Neural progenitor cell (in vitro differentiated cells): Measurements from ENCODE around the gene PRODH. TPM values are rescaled to one million over a fixed set of nuclear protein-coding genes. Genes with fewer than 3 reads are reported as not detected.
A peak's percentile ranks its signal among the peaks of the same experiment; 100 is the strongest.
"Not testable (repeated sequence)": the region's sequence is repeated elsewhere in the genome, so short reads cannot be mapped to it uniquely, and the experiment has no call there.

Source experiments
- DNase-seq: peaks from one replicate; pipeline ENCODE4 v3.0.0-alpha.2; 2016; ENCODE audit warnings: low spot score
- H2AFZ ChIP-seq: fragments of 200-600 bp; sonication (generic); replicated peaks from 2 replicates; pipeline ENCODE4 v1.6.1; 2016; ENCODE audit warnings: antibody characterized with exemption
- H3F3A ChIP-seq: fragments of 200-600 bp; sonication (generic); 2 replicates; pipeline ENCODE4 v1.6.1; 2016; ENCODE audit warnings: antibody characterized with exemption, low read depth
- H3K27ac ChIP-seq: fragments of 200-600 bp; sonication (generic); 2 replicates; pipeline ENCODE4 v1.5.1; 2016; ENCODE audit warnings: mild to moderate bottlenecking
- H3K27me3 ChIP-seq: fragments of 200-600 bp; sonication (generic); 2 replicates; pipeline ENCODE4 v1.6.1; 2016; ENCODE audit warnings: mild to moderate bottlenecking, moderate library complexity
- H3K36me3 ChIP-seq: fragments of 200-600 bp; sonication (generic); 2 replicates; pipeline ENCODE4 v1.5.1; 2016
- H3K4me1 ChIP-seq: fragments of 200-600 bp; sonication (generic); 2 replicates; pipeline ENCODE4 v1.6.1; 2016; ENCODE audit warnings: mixed run types
- H3K4me2 ChIP-seq: fragments of 200-600 bp; sonication (generic); 2 replicates; pipeline ENCODE4 v1.6.1; 2016
- H3K4me3 ChIP-seq: fragments of 200-600 bp; sonication (generic); 2 replicates; pipeline ENCODE4 v1.5.1; 2016
- H3K79me2 ChIP-seq: fragments of 200-600 bp; sonication (generic); 2 replicates; pipeline ENCODE4 v1.6.1; 2016; ENCODE audit warnings: low read depth
- H3K9ac ChIP-seq: fragments of 200-600 bp; sonication (generic); 2 replicates; pipeline ENCODE4 v1.6.1; 2016
- H3K9me3 ChIP-seq: fragments of 200-600 bp; sonication (generic); 2 replicates; pipeline ENCODE4 v1.5.1; 2016; ENCODE audit warnings: low read depth
- H4K20me1 ChIP-seq: fragments of 200-600 bp; sonication (generic); 2 replicates; pipeline ENCODE4 v1.6.1; 2016; ENCODE audit warnings: low read depth
- H3K27ac Mint-ChIP-seq: 3 replicates; pipeline ENCODE4 v1.8.0; 2021; ENCODE audit warnings: mixed read lengths
- H3K27me3 Mint-ChIP-seq: 2 replicates; pipeline ENCODE4 v1.8.0; 2022; ENCODE audit warnings: low read depth, mild to moderate bottlenecking, inconsistent platforms, moderate library complexity, mixed read lengths; ENCODE audit not compliant: insufficient read depth
- H3K36me3 Mint-ChIP-seq: 3 replicates; pipeline ENCODE4 v1.8.0; 2021; ENCODE audit warnings: mixed read lengths
- H3K4me1 Mint-ChIP-seq: 3 replicates; pipeline ENCODE4 v1.8.0; 2021; ENCODE audit warnings: mixed read lengths
- H3K4me3 Mint-ChIP-seq: 3 replicates; pipeline ENCODE4 v1.8.0; 2021; ENCODE audit warnings: mild to moderate bottlenecking, moderate library complexity, mixed read lengths
- H3K9me3 Mint-ChIP-seq: 3 replicates; pipeline ENCODE4 v1.8.0; 2020; ENCODE audit warnings: mixed read lengths
- CTCF ChIP-seq: fragments of 200-600 bp; sonication (generic); IDR thresholded peaks from 2 replicates; pipeline ENCODE4 v1.5.1; 2017; ENCODE audit warnings: antibody characterized with exemption, mild to moderate bottlenecking
- EZH2 ChIP-seq: fragments of 200-600 bp; sonication (generic); IDR thresholded peaks from 2 replicates; pipeline ENCODE4 v1.6.1; 2017; ENCODE audit warnings: antibody characterized with exemption, mild to moderate bottlenecking, moderate library complexity
- EZH2phosphoT487 ChIP-seq: fragments of 200-600 bp; sonication (generic); IDR thresholded peaks from 2 replicates; pipeline ENCODE4 v1.6.1; 2017; ENCODE audit warnings: antibody characterized with exemption
- total RNA-seq: library from RNA; depleted of rRNA; stranded (reverse); fragments of >200 nt; gene quantifications from 2 replicates; pipeline ENCODE4 v1.2.3, GENCODE V29; 2015; ENCODE audit warnings: low replicate concordance

The PRODH gene
- total RNA-seq, 1 donor from 2014 or later: 9.3 TPM

GRCh38 chr22:18888115-18888514 is 48.0 kb downstream of the PRODH start:
- Mint-ChIP-seq H3K9me3 (peaks cover 2% of the 10 kb centered on the region), H3K4me1 (no peaks in the 10 kb centered on the region), H3K27ac (no peak overlapping the region), H3K27me3 (no peaks in the 10 kb centered on the region), H3K36me3 (no peaks in the 10 kb centered on the region), H3K4me3 (no peak overlapping the region)
- H3K4me2 ChIP-seq: no peak overlapping the region
- no peaks in the 10 kb centered on the region for H3K36me3 ChIP-seq
- no peak overlapping the region for H3K4me3 ChIP-seq
- TF ChIP-seq EZH2phosphoT487 (no peak), CTCF (no peak), EZH2 (no peak)
- H3K79me2 ChIP-seq: no peaks in the 10 kb centered on the region
- no peak overlapping the region for H3K9ac ChIP-seq
- H3K4me1 ChIP-seq: no peaks in the 10 kb centered on the region
- H2AFZ ChIP-seq: no peak overlapping the region
- peaks cover 8% of the 10 kb centered on the region for H3F3A ChIP-seq
- H3K9me3 ChIP-seq: no peaks in the 10 kb centered on the region
- DNase-seq: no peak
- no peak overlapping the region for H3K27ac ChIP-seq
- H4K20me1 ChIP-seq: no peaks in the 10 kb centered on the region
- H3K27me3 ChIP-seq: no peaks in the 10 kb centered on the region

DNA sequence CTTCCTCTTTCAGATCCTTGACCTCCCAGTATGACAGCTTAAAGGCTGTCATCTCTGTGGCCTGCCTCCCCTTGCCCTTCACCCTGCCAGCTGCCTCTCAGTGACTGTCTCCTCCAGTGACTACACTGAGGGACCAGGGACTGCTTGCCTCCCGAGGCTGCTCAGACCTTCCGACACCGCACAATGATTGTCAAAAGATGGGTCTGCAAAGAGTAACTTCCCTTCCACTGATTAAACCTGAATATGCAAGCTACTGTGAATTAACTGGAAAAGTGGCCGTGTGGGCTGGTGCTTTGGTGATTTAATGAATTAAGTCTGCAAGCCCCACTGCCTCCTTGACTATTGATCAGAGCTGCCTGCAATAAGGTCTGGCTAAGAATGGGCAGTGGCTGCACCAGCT is 51.6 kb downstream of the PRODH start:
- H3K9ac ChIP-seq: not testable (repeated sequence)

GRCh38 chr22:18881260-18881659 is 54.8 kb downstream of the PRODH start:
- H2AFZ ChIP-seq, H4K20me1 ChIP-seq, H3K27me3 ChIP-seq: not testable (repeated sequence)

More for the DNA sequence above, 51.6 kb downstream of the PRODH start:
- H3F3A ChIP-seq, H3K9me3 Mint-ChIP-seq, H3K27ac Mint-ChIP-seq, H3K27ac ChIP-seq, H3K9me3 ChIP-seq, H3K4me2 ChIP-seq, H3K4me1 Mint-ChIP-seq, H2AFZ ChIP-seq, H4K20me1 ChIP-seq, H3K36me3 ChIP-seq, H3K36me3 Mint-ChIP-seq, H3K79me2 ChIP-seq, H3K4me1 ChIP-seq, H3K27me3 ChIP-seq, H3K27me3 Mint-ChIP-seq, H3K4me3 Mint-ChIP-seq, H3K4me3 ChIP-seq: not testable (repeated sequence)
- peak; percentile 0 for DNase-seq

More at GRCh38 chr22:18881260-18881659, 54.8 kb downstream of the PRODH start:
- not testable (repeated sequence) for H3K4me3 ChIP-seq, DNase-seq, H3K36me3 Mint-ChIP-seq, H3K36me3 ChIP-seq, H3K4me1 Mint-ChIP-seq, H3K9me3 ChIP-seq, H3K27ac Mint-ChIP-seq, H3K4me1 ChIP-seq, H3K9me3 Mint-ChIP-seq, H3K79me2 ChIP-seq, H3K4me2 ChIP-seq, H3K4me3 Mint-ChIP-seq, H3K27ac ChIP-seq, H3K9ac ChIP-seq, H3F3A ChIP-seq, H3K27me3 Mint-ChIP-seq

Other genes with a start within 250 kb of the PRODH start
- gene DGCR6, start 30.0 kb downstream of the PRODH start, total RNA-seq: 4.2 and 5.2 TPM in 2 replicates
- gene DGCR2, start 186.1 kb upstream of the PRODH start, total RNA-seq: 20.6 and 50.9 TPM in 2 replicates
- gene TSSK2, start 195.0 kb upstream of the PRODH start, total RNA-seq: not detected in 2 replicates
- gene ESS2, start 208.4 kb upstream of the PRODH start, total RNA-seq: 7.2 and 12.5 TPM in 2 replicates
- gene GSC2, start 214.0 kb upstream of the PRODH start, total RNA-seq: not detected in 2 replicates
- 28.6 and 97.0 TPM in 2 replicates for gene SLC25A1, start 242.4 kb upstream of the PRODH start, total RNA-seq